Activated CD4-positive, alpha-beta memory T cell treated with anti-CD3 and anti-CD28 coated beads for 36 hours (primary cell): ENCODE measurements around the gene CAPZB. TPM values are rescaled to one million over a fixed set of nuclear protein-coding genes. Genes with fewer than 3 reads are reported as not detected.
A peak's percentile ranks its signal among the peaks of the same experiment; 100 is the strongest.

ENCODE experiments used
- CTCF ChIA-PET: fragments of 350-600 bp; sonication (Branson Sonifier 250); formaldehyde crosslinking; loops from one replicate; lab custom pipeline; 2021; ENCODE audit warnings: antibody characterized with exemption, inconsistent platforms; lab: Charles Lee
- POLR2A ChIA-PET: fragments of 350-600 bp; sonication (Branson Sonifier 250); formaldehyde crosslinking; loops from one replicate; lab custom pipeline; 2021; ENCODE audit warnings: antibody characterized with exemption; lab: Charles Lee
- DNase-seq: peaks from one replicate; pipeline ENCODE4 v3.0.0-alpha.2; 2020
- H3K27ac Mint-ChIP-seq: one replicate; pipeline ENCODE4 v1.8.0; 2021; ENCODE audit warnings: mixed read lengths
- H3K27me3 Mint-ChIP-seq: one replicate; pipeline ENCODE4 v1.8.0; 2021; ENCODE audit warnings: mixed read lengths
- H3K36me3 Mint-ChIP-seq: one replicate; pipeline ENCODE4 v1.8.0; 2021; ENCODE audit warnings: mixed read lengths
- H3K4me1 Mint-ChIP-seq: one replicate; pipeline ENCODE4 v1.8.0; 2021; ENCODE audit warnings: low read depth, mixed read lengths
- H3K4me3 Mint-ChIP-seq: one replicate; pipeline ENCODE4 v1.8.0; 2021; ENCODE audit warnings: mild to moderate bottlenecking, mixed read lengths
- H3K9me3 Mint-ChIP-seq: one replicate; pipeline ENCODE4 v1.8.0; 2021; ENCODE audit warnings: mixed read lengths
- intact Hi-C: fragments of 100-400 bp; cut with micrococcal nuclease; formaldehyde crosslinking; loops from one replicate; pipeline ENCODE4 v1.15.1; 2023
- total RNA-seq, 2 experiments: library from RNA; stranded (reverse); gene quantifications; one replicate each; pipeline ENCODE4 v1.2.3, GENCODE V29; 2021

Gene CAPZB
- total RNA-seq, 2 experiments from 2014 or later: 388 to 419 TPM

- no peaks in the 10 kb centered on the region for H3K36me3 Mint-ChIP-seq
- ChIA-PET POLR2A (interaction anchor here (0.9 kb wide), 1 partner anchor 16 kb away, joined by 3 read pairs; no protein-coding TSS in a partner anchor), CTCF (interaction anchor here (0.8 to 2.4 kb wide), 4 partner anchors 9 to 164 kb away, joined by 3 to 14 read pairs (median 6); no protein-coding TSS in a partner anchor)
- peak overlapping the region; percentile 53 for H3K27ac Mint-ChIP-seq
- no peak overlapping the region for H3K4me3 Mint-ChIP-seq
- no peaks in the 10 kb centered on the region for H3K9me3 Mint-ChIP-seq
- H3K27me3 Mint-ChIP-seq: no peaks in the 10 kb centered on the region
- no peak for DNase-seq
- peaks cover 27% of the 10 kb centered on the region for H3K4me1 Mint-ChIP-seq
- intact Hi-C loops: no loop called here
These were observed 10.6 kb upstream of the CAPZB start for GRCh38 chr1:19495799-19496526.

GRCh38 chr1:19495000-19495656 is 9.8 kb upstream of the CAPZB start:
- Mint-ChIP-seq H3K36me3 (no peaks in the 10 kb centered on the region), H3K27ac (peak overlapping the region; percentile 53), H3K9me3 (no peaks in the 10 kb centered on the region), H3K27me3 (no peaks in the 10 kb centered on the region), H3K4me1 (peaks cover 27% of the 10 kb centered on the region), H3K4me3 (no peak overlapping the region)
- ChIA-PET CTCF (interaction anchor here (0.8 to 2.4 kb wide), 4 partner anchors 8 to 165 kb away, joined by 3 to 14 read pairs (median 6); no protein-coding TSS in a partner anchor), POLR2A (no interaction called here)
- intact Hi-C loops: no loop called here
- DNase-seq: no peak

- no peak for DNase-seq
- ChIA-PET POLR2A (interaction anchor here (1.2 kb wide), 1 partner anchor 102 kb away, joined by 3 read pairs; no protein-coding TSS in a partner anchor), CTCF (interaction anchor here (0.7 kb wide), 1 partner anchor 88 kb away, joined by 3 read pairs; no protein-coding TSS in a partner anchor)
- no peak overlapping the region for H3K4me3 Mint-ChIP-seq
- peaks cover 30% of the 10 kb centered on the region for H3K4me1 Mint-ChIP-seq
- H3K9me3 Mint-ChIP-seq: no peaks in the 10 kb centered on the region
- no peaks in the 10 kb centered on the region for H3K27me3 Mint-ChIP-seq
- intact Hi-C loops: no loop called here
- H3K27ac Mint-ChIP-seq: no peak overlapping the region
- no peaks in the 10 kb centered on the region for H3K36me3 Mint-ChIP-seq
These were observed 8.2 kb upstream of the CAPZB start for GRCh38 chr1:19493547-19493946.

GRCh38 chr1:19489996-19490395 is 4.7 kb upstream of the CAPZB start:
- intact Hi-C loops: loop anchor here (5.0 to 10.0 kb wide), 2 partner anchors 162 to 535 kb away; partner anchors contain the start of gene IFFO2
- no peak for DNase-seq
- Mint-ChIP-seq H3K9me3 (no peaks in the 10 kb centered on the region), H3K4me3 (no peak overlapping the region), H3K36me3 (no peaks in the 10 kb centered on the region), H3K27me3 (no peaks in the 10 kb centered on the region), H3K27ac (no peak overlapping the region), H3K4me1 (peaks cover 34% of the 10 kb centered on the region)
- ChIA-PET CTCF (interaction anchor here (1.2 to 10.1 kb wide), 3 partner anchors 9 to 164 kb away, joined by 3 to 77 read pairs (median 7); no protein-coding TSS in a partner anchor), POLR2A (no interaction called here)

- Mint-ChIP-seq H3K4me3 (peak overlapping the region; percentile 17), H3K36me3 (peaks cover 7% of the 10 kb centered on the region), H3K27me3 (no peaks in the 10 kb centered on the region), H3K9me3 (no peaks in the 10 kb centered on the region), H3K27ac (no peak overlapping the region), H3K4me1 (peaks cover 37% of the 10 kb centered on the region)
- CTCF ChIA-PET: interaction anchor here (0.6 to 10.1 kb wide), 17 partner anchors 8 to 166 kb away, joined by 3 to 77 read pairs (median 4); a partner anchor contains a TSS
- POLR2A ChIA-PET: interaction anchor here (1.0 to 1.5 kb wide), 2 partner anchors 9 to 108 kb away, joined by 3 to 4 read pairs; no protein-coding TSS in a partner anchor
- intact Hi-C loops: loop anchor here (5.0 to 10.0 kb wide), 2 partner anchors 164 to 533 kb away; partner anchors contain the start of gene IFFO2
- no peak for DNase-seq
These were observed 2.8 kb upstream of the CAPZB start for GRCh38 chr1:19488136-19488535.

- Mint-ChIP-seq H3K27me3 (no peaks in the 10 kb centered on the region), H3K36me3 (peaks cover 10% of the 10 kb centered on the region), H3K4me3 (peak overlapping the region; percentile 96), H3K9me3 (no peaks in the 10 kb centered on the region), H3K4me1 (peaks cover 61% of the 10 kb centered on the region), H3K27ac (peak overlapping the region; percentile 93)
- no peak for DNase-seq
- ChIA-PET POLR2A (interaction anchor here (1.0 to 2.1 kb wide), 4 partner anchors 8 to 31 kb away, joined by 3 to 8 read pairs (median 4); no protein-coding TSS in a partner anchor), CTCF (interaction anchor here (1.2 to 10.1 kb wide), 2 partner anchors 92 to 97 kb away, joined by 5 to 77 read pairs; no protein-coding TSS in a partner anchor)
- intact Hi-C loops: loop anchor here (1.0 to 10.0 kb wide), 4 partner anchors 16 to 530 kb away; partner anchors contain the start of gene IFFO2
These were observed 459 bp downstream of the CAPZB start for GRCh38 chr1:19484798-19485361.

- peak overlapping the region; percentile 96 for H3K4me3 Mint-ChIP-seq
- ChIA-PET POLR2A (interaction anchor here (1.1 to 2.1 kb wide), 4 partner anchors 15 to 36 kb away, joined by 3 to 15 read pairs (median 4); no protein-coding TSS in a partner anchor), CTCF (interaction anchor here (0.7 to 10.1 kb wide), 2 partner anchors 24 to 98 kb away, joined by 3 to 77 read pairs; no protein-coding TSS in a partner anchor)
- H3K27ac Mint-ChIP-seq: peak overlapping the region; percentile 93
- intact Hi-C loops: loop anchor here (2.0 to 10.0 kb wide), 2 partner anchors 16 to 530 kb away; partner anchors contain the start of gene IFFO2
- no peaks in the 10 kb centered on the region for H3K9me3 Mint-ChIP-seq
- peaks cover 10% of the 10 kb centered on the region for H3K36me3 Mint-ChIP-seq
- H3K27me3 Mint-ChIP-seq: no peaks in the 10 kb centered on the region
- peak; percentile 55 for DNase-seq
- peaks cover 66% of the 10 kb centered on the region for H3K4me1 Mint-ChIP-seq
These were observed 971 bp downstream of the CAPZB start for GRCh38 chr1:19484338-19484797.

- Mint-ChIP-seq H3K27ac (peak overlapping the region; percentile 93), H3K36me3 (peaks cover 10% of the 10 kb centered on the region), H3K4me1 (peaks cover 72% of the 10 kb centered on the region), H3K4me3 (peak overlapping the region; percentile 96), H3K9me3 (no peaks in the 10 kb centered on the region), H3K27me3 (no peaks in the 10 kb centered on the region)
- ChIA-PET CTCF (interaction anchor here (0.8 to 10.1 kb wide), 4 partner anchors 15 to 98 kb away, joined by 3 to 77 read pairs (median 10); no protein-coding TSS in a partner anchor), POLR2A (interaction anchor here (1.4 to 2.1 kb wide), 2 partner anchors 14 to 35 kb away, joined by 5 to 15 read pairs; no protein-coding TSS in a partner anchor)
- DNase-seq: no peak
- intact Hi-C loops: loop anchor here (1.0 to 10.0 kb wide), 5 partner anchors 15 to 529 kb away; partner anchors contain the start of gene IFFO2
These were observed 1.6 kb downstream of the CAPZB start for GRCh38 chr1:19483691-19484090.

GRCh38 chr1:19483261-19483660 is 2.1 kb downstream of the CAPZB start:
- H3K27ac Mint-ChIP-seq: peak overlapping the region; percentile 93
- peaks cover 10% of the 10 kb centered on the region for H3K36me3 Mint-ChIP-seq
- peaks cover 72% of the 10 kb centered on the region for H3K4me1 Mint-ChIP-seq
- intact Hi-C loops: loop anchor here (1.0 to 10.0 kb wide), 4 partner anchors 24 to 528 kb away; partner anchors contain the start of gene IFFO2
- H3K27me3 Mint-ChIP-seq: no peaks in the 10 kb centered on the region
- DNase-seq: peak; percentile 74
- H3K4me3 Mint-ChIP-seq: peak overlapping the region; percentile 96
- no peaks in the 10 kb centered on the region for H3K9me3 Mint-ChIP-seq
- CTCF ChIA-PET: interaction anchor here (0.8 to 10.1 kb wide), 4 partner anchors 15 to 99 kb away, joined by 3 to 77 read pairs (median 10); no protein-coding TSS in a partner anchor
- POLR2A ChIA-PET: interaction anchor here (1.4 to 2.1 kb wide), 2 partner anchors 14 to 35 kb away, joined by 5 to 15 read pairs; no protein-coding TSS in a partner anchor

- intact Hi-C loops: loop anchor here (2.0 to 10.0 kb wide), 3 partner anchors 49 to 527 kb away; partner anchors contain the start of gene IFFO2
- peaks cover 10% of the 10 kb centered on the region for H3K36me3 Mint-ChIP-seq
- H3K9me3 Mint-ChIP-seq: no peaks in the 10 kb centered on the region
These were observed 3.4 kb downstream of the CAPZB start for GRCh38 chr1:19481826-19482398.

More at GRCh38 chr1:19481826-19482398, 3.4 kb downstream of the CAPZB start:
- Mint-ChIP-seq H3K27ac (peak overlapping the region; percentile 93), H3K4me3 (no peak overlapping the region), H3K4me1 (peaks cover 76% of the 10 kb centered on the region), H3K27me3 (no peaks in the 10 kb centered on the region)
- ChIA-PET CTCF (interaction anchor here (1.2 to 10.1 kb wide), 3 partner anchors 16 to 100 kb away, joined by 4 to 77 read pairs (median 12); no protein-coding TSS in a partner anchor), POLR2A (interaction anchor here (1.0 to 2.1 kb wide), 4 partner anchors 10 to 34 kb away, joined by 3 to 15 read pairs (median 4); no protein-coding TSS in a partner anchor)
- no peak for DNase-seq
